SH-SY5Y (cell line): Measurements from ENCODE around the gene C6orf15.

ENCODE experiments used
- GATA2 ChIP-seq: IDR thresholded peaks from 2 replicates; pipeline ENCODE4 v1.6.1; 2011; ENCODE audit warnings: mild to moderate bottlenecking, low read depth, low read length
- GATA3 ChIP-seq: IDR thresholded peaks from 2 replicates; pipeline ENCODE4 v1.6.1; 2011; ENCODE audit warnings: low read depth, mild to moderate bottlenecking, low read length, moderate library complexity

GRCh38 chr6:31157513-31158139 lies 45.3 kb upstream of the C6orf15 start, which contains the start of gene CCHCR1:
- no peak for TF ChIP-seq GATA2
- TF ChIP-seq GATA3 = no peak
